Stimulated activated CD8-positive, alpha-beta memory T cell treated with anti-CD3 and anti-CD28 coated beads, Interleukin-7, amount 100 ng/mL, for 4 hours (primary cell): ENCODE results near the gene ISG20.
"Not testable (repeated sequence)": the region's sequence is repeated elsewhere in the genome, so short reads cannot be mapped to it uniquely, and the experiment has no call there.

ENCODE experiments used
- DNase-seq, 2 donors: peaks; one replicate each; pipeline ENCODE4 v3.0.0-alpha.2; 2020; ENCODE audit warnings: low read depth in 2 of 2

ISG20 gene

DNA sequence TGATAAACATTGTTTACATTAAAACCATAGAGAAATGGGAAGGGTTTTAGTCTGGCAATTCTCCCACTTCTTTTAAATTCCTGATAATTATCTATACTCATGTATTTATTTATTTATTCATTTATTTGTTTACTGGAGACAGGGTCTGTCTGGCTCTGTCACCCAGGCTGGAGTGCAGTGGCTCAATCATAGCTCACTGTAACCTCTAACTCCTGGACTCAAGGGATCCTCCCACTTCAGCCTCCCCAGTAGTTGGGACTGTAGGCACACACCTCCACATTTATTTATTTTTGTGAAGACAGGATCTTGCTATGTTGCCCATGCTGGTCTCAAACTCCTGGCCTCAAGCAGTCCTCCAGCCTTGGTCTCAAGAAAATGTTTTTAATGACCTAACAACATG, 20.1 kb upstream of the ISG20 start:
- DNase-seq: no peak

DNA sequence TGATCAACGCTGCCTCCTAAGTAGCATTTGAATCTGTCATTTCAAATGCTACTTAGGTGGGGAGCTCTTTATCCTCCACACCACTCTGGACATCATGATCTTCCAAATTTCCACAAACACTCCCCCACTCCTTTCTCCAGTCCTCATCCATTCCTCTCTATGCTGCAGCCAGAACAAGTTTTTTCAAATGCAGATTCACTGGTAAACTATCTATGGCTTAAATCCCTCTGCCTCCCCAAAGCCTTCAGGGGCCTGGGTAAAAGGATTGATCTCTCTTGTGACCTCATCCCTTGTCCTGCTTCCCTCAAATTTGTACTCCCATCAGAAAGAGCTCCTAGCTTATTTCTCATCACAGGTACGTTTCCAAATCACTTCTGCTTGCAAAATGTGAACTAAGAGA, 19.0 kb upstream of the ISG20 start:
- no peak for DNase-seq

DNA sequence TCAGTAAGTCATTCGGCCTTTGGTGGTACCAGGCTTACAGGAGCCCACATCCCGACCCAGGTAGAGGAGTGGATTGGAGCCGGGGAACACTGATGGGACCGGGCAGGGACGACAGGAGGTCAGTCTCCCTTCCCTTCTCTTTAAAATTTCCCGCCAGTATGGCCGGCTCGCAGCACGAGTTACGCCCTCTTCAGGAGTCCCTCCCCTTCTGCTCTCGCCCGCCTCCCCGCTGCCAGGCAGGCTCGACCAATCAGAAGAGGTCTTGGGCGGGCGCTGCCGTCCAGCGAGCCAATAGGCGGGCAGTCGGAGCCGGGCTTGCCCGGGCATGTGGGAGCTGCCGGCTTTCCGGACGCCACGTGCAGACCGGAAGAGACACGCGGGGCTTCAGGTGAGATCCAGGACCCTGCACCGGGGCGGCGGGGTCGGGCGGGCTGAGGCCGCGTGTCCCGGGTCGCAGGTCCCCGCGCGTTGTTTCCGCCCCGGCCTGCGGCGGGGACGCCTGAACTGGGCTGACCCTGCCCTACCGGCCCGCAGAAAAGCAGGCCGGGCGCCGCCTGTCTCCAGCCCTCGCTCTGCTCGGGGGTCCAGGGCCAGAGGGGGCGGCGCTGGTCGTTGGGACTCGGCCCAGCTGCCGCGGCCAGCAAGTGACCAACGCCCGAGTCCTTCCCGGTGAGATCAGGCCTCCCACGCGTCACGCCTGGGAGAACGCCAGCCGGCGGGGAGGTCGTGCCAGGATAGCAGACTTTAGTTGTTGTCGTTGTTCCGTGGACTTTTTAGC, 17.6 kb upstream of the ISG20 start, which contains the start of gene AEN:
Gene AEN (plus strand): TSS at position 346 of the 778 bp plus-strand sequence. CDS start 4,870 bp downstream, outside the sequence.
- peak; percentile 89 to 93 for DNase-seq

DNA sequence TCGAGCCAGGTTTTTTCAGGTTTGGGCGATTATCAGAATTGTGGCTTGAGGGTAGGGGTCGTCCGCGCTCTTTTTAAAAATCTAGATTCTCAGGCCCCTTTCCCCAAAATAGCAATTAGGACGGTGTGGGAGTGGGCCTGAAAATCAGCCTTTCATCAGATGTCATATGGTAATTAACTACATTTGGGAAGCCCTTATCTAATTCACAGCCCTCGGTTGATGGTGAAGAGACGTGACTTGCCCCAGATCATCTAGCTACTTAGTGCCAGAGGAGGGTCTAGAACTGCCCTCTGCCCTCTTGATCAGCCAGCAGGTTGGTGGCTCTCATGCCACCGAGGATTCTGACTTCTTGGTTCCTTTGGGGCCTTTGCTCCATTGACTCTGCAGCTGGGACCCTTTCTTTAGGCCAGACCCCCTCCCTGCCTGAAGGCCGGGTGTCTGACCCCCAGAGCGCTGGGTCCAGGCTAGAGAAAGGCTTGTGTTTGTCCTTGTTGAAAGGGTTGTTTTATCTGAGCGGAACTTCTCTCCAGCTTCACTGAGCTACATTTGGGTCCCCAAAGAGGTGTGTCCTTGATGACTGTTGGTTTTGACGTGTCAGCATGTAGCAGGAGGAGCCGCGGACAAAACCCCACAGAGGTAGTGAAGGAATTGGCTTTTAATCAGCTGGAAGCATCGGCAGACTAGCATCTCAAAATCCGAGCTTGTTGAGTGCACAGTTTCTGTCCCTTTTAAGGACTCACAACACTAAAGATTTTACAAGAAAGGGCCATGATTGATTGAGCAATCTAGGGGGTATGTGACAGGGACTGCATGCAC, 16.8 kb upstream of the ISG20 start:
- no peak for DNase-seq

DNA sequence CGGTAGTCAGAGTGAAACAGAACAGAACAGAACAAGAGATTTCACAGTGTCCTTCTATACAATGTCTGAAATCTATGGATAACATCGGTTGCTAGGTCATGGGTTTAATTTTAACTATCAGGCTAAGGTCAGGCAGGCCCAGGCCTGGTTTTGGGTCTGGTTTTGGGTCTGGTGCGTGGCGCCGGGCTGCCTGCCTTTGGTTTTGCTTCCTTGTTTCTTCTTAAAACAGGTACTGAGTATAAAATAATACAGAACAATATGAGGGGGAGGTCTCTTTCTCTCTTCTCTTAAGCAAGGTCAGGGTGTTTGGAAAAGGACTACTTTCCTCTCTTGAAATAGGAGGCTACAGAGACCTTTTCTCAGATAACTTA, 16.2 kb upstream of the ISG20 start:
- DNase-seq: no peak

DNA sequence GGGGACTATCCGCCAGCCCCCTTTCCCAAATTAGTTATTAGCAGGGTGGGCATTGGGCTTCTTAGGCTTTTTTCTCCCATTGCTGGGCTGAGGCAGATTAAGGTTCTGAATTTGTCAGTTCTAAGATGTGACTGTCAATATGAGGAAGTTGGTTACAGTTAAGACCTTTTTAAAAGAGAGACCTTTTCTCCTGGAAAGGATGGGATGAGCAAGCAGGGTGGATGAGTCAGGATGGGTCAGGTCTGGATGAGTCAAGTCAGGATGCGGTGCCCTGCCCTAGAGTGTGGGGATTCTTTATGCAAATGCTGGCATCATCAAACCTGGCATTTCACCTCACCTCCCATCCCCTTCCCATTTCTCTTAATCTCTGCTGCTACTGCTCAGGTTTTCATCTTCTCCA, 15.8 kb upstream of the ISG20 start:
- no peak for DNase-seq

DNA sequence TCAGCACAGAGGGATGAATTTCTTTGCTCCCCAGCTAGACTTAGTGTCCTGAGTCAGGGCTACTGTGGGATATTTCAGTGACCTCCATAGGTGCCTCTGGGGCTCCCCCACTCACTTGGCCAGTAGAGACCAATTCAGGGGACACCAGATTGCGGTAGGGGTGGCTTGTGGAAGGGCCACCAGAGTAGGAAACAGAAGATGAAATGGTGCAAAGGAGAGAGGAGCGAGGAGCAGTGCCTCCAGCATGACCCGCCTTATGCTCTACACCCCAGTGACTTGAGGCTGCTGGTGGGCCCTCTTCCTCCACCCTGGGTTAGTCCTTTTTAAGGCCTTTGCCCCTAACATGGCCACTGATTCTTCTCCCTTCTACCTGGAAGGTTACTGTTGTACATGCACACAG, 15.2 kb upstream of the ISG20 start:
- DNase-seq: no peak

DNA sequence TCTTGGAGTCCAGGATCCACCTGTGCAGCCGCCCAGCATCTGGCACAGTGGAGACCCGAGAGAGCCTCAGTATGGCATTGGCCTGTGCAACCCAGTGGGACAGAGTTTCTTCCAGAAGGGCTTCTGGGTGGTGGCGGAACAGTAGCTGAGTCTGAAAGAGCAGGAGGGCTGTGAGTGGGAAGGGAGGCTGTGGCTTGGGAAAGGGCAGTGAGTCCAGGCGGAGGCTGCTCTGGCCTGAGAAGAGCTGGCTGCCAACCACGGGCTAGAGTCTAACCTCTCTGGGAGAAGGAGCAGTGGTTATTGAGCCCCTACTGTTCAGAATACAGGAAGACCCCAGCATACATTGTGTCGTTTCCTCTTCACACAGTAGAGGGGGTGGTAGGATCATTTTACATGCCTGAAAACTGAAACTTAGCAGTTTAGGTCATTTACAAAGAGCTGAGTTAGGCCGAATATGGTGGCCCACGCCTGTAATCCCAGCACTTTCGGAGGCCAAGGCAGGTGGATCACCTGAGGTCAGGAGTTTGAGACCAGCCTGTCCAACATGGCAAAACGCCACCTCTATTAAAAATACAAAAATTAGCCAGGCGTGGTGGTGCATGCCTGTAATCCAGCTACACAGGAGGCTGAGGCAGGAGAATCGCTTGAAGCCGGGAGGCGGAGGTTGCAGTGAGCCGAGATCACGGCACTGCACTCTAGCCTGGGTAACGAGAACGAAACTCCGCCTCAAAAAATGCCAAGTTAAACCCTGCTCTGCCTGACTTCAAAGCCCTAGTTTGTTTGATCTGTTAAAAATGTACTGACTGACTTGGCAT, 14.5 kb upstream of the ISG20 start:
- no peak for DNase-seq

DNA sequence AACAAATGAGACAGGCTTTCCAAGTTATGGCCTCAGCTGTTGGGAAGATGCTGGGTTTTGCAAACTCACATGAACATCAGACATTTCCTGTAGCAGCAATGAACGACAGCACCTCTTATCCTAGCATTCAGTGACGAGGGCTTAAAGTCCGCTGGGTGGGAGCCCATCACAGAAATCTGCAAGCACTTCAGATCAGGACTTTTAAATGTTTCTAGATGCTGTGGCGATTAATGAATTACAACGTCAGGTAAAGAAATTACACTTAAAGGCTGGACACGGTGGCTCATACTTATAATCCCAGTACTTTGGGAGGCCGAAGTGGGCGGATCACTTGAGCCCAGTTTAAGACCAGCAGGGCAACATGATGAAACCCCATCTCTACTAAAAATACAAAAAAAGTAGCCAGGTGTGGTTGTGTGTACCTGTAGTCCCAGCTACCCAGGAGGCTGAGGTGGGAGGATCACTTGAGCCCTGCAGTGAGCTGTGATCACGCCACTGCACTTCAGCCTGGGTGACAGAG, 13.8 kb upstream of the ISG20 start:
- DNase-seq: no peak

DNA sequence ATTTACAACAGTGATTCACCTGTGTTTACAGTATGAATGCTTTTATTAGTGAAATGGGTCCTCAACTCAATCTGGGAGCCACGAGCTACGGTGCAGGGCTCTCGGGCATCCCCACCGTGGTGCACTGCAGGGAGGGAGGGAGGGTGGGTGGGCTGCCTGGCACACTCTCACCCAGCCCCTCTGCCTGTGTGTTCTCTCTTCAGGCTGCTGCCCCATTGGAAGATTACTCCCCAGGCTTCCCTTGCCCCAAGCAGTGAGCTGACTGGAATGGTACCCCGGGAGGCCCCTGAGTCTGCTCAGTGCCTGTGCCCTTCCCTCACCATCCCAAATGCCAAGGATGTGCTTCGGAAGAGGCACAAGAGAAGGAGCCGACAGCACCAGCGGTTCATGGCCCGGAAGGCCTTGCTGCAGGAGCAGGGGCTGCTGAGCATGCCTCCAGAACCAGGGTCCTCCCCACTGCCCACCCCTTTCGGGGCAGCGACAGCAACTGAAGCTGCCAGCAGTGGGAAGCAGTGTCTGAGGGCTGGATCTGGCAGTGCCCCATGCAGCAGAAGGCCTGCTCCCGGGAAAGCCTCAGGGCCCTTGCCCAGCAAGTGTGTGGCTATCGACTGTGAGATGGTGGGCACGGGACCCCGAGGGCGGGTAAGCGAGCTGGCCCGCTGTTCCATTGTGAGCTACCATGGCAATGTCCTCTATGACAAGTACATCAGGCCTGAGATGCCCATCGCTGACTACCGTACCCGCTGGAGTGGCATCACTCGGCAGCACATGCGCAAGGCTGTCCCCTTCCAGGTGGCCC, 12.7 kb upstream of the ISG20 start:
- no peak for DNase-seq

DNA sequence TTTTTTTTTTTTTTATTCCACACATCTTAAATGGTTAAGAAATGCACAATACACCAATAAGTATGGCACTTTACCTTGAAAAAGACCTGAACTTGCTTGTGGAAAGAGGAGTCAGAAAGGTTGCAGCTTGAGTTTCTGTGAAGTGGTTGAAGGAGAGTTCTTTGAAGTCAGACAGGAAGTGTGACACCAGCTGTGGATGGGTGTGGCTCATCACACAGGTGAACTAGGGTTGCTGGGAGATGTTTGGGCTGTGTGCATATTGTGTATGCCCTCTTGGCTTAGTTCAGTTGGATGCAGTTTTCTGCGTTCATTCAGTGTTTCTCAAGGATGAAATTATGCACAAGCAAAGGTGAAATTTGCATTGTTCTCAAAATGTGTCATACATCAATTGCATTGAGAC, 11.4 kb upstream of the ISG20 start:
- peak; percentile 49 to 67 for DNase-seq

DNA sequence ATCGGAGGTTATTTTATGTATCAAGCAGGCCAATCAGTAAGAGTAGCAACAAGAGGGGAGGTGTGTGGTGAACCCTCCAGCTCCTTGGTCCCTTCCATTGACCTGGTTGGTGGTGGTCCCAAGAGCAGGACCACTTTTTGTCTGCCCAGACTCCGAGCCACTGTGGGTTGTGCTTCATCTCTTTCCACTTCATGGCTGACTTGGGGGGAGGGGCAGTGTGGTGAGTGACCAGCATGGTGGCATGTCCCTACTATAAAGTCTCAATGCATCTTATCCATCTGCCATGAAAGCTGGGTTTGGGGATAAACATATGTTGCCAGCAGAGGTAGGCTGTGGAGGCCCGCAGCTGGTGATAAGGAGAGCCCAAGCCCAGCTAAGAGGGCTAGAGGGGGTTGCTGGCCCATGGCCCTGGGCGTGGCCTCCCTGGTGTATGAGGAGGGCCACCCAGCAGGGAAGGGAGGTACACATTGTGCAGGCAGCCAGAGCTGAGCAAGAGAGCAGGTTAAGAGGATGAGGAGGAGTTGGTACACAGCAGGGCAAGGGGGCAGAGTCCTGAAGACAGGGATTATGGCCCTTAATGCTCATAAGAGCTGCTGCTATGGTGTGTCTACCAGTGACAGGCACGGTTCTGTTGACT, 10.7 kb upstream of the ISG20 start:
- no peak for DNase-seq

DNA sequence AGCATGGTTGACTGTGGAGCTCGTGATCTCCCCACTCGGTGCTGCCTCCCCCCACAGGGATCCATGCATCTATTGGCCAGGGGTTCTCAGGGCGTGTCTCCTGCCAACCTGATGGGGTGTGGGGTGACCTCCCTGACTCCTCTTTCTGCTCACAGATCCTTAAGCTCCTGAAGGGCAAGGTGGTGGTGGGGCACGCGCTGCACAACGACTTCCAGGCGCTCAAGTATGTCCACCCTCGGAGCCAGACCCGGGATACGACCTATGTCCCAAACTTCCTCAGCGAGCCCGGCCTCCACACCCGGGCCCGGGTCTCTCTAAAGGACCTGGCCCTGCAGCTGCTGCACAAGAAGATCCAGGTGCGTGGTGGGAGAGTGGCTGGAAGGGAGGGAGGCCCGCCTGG, 9.7 kb upstream of the ISG20 start:
- no peak for DNase-seq

DNA sequence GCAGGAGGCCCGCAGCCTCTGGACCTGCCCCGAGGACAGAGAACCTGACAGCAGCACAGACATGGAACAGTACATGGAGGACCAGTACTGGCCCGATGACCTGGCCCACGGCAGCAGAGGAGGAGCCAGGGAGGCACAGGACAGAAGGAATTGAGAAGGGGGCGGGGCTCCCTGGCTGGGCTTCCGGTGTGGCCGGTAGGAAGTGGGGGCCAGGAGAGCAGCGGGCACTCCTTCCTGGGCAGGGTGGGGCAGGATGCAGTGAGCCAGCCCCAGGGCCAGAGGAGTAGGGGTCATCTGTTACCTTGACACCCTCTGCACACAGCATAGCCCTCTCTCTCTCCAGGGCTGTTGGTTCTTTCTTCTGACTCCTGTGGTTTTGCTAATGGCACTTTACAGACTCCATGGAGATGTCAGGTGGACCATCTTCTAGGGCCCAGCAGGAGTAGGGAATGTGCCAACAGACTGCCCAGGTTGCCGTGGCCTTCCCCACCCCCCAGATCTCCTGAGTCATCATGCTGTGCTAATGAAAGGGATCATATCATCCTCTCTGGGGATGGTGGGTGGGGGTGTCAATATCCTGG, 8.6 kb upstream of the ISG20 start:
- no peak for DNase-seq

DNA sequence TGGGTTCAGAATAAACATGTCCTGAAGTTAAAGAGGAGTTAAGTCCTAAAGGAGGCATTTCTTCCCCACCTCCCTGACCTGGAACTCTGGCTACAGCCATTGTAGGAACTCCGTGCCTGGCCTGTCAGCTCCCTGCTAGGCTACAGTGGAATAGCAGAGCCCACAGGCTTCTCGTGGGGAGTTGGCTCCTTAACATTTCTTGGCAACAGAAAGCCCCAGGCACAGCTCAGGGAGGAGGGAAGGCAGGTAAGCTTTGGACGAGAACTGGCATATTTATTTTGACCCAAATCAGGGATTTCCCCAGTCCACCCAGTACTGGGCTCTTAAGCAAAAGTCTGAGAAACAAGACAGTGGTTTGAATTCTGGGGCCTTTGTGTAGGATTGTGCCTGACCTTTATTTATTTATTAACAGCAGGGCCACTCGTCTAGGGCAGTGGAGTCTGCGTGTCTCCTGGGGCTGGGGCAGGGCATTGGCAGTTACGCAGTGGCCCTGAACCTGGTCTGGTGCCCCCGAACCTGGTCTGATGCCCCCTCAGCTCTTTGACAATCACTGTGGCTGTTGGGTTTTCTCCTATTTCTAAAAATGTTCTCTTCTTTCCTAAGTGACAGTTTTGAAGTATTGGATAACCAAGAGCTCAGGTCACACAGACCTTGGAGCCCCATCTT, 7.9 kb upstream of the ISG20 start:
- no peak for DNase-seq

DNA sequence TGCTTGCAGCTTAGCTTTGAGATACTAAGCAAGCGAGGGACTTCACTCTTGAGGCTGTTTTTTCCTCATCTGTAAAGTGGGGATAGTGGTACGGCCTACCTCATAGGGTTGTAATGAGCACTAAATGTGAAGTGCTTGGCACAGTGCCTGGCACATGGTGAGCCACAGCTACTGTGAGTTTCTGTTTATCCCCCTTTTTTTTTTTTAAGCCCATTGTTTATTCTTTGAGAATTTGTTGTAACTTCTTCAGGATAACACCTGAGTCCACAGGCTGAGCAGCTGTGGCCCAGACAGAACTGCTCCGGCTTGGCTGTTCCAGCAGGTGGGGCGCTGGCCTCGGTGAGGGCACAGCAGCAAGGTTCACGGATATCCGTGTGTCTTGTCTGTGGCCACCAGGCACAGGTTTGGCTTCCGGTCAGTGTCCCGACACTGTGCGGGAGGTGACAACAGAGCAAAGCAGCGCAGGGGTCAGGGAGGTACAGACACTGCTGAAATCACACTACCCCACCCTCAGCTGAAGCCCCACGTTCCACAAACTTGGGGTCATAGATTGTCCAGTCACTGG, 7.3 kb upstream of the ISG20 start:
- no peak for DNase-seq

DNA sequence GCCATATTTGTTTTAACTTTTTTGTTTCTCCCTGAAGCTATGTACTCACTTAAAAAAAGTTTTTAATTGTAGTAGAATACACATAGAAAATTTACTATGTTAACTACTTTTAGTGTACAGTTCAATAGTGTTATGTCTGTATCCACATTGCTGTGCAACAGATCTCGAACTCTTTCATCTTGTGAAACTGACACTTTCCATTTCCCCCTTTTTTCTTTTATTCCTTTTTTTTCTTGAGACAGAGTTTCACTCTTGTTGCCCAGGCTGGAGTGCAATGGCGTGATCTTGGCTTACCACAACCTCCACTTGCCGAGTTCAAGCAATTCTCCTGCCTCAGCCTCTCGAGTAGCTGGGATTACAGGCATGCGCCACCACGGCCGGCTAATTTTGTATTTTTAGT, 6.0 kb upstream of the ISG20 start:
- not testable (repeated sequence) for DNase-seq

DNA sequence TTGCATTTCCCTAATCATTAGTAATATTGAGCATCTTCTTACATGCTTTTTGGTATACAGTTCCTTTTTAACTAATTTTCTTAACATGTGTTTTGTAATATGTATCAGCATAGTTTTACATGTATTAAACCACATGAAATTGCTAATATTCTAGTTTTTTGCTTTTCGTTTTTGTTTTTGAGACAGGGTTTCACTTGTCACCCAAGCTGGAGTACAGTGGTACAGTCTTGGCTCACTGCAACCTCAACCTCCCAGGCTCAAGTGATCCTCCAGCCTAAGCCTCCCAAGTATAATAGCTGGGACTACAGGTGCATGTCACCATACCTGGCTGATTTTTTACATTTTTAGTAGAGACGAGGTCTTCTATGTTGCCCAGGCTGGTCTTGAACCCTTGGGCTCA, 4.4 kb upstream of the ISG20 start:
- no peak for DNase-seq

DNA sequence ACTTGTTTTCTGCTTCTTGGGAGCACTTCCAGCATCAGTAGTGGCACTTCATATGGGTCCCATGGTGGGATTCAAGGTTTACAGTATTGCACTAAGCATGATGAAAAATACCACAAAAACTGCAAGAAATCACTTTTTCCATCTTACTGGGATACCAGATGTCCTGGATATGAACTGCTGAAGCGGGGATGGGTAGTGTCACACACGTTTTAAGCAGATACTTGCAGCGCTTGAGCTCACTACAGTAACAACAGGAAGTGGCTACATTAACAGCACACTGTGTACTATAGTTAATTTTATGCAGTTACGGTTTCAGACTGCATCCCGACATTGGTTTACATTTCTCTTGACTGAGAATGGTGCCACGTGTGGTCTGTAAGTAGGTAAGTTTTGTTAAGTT, 3.5 kb upstream of the ISG20 start:
- DNase-seq: no peak

DNA sequence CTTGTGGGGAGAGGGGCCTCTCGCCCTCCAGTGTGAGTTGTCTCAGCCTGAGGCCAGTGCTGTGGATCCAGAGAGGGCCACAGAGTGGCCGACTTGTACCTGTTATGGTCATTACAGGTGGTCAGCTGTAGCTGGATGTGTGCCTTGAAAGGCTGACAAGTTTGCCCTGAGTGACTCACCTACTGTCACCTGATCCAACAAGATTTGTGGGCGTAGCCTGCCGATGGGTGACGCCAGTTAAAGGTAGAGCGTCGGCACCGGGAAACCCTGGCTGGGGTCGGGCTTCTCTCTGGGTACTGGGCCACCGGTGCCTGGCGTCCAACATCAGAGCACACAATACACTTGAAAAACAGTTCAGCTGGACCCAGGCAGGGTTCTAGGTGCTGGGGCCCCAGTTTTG, 2.8 kb upstream of the ISG20 start:
- peak; percentile 51 to 54 for DNase-seq
